Chondrocyte (in vitro differentiated cells): ENCODE results near the gene TGIF1. TPM values are rescaled to one million over a fixed set of nuclear protein-coding genes. Genes with fewer than 3 reads are reported as not detected.
A peak's percentile ranks its signal among the peaks of the same experiment; 100 is the strongest.

Experiments used
- DNase-seq: peaks from one replicate; pipeline ENCODE4 v3.0.0; 2021; ENCODE audit warnings: mixed read lengths, low spot score
- H3K27ac Mint-ChIP-seq: one replicate; pipeline ENCODE4 v1.8.0; 2021; ENCODE audit warnings: mild to moderate bottlenecking, moderate library complexity, mixed read lengths; ENCODE audit not compliant: unreplicated experiment
- H3K27me3 Mint-ChIP-seq: 2 replicates; pipeline ENCODE4 v1.8.0; 2021; ENCODE audit warnings: low read depth, mixed read lengths
- H3K36me3 Mint-ChIP-seq: 2 replicates; pipeline ENCODE4 v1.8.0; 2021; ENCODE audit warnings: low read depth, mixed read lengths
- H3K4me1 Mint-ChIP-seq: 2 replicates; pipeline ENCODE4 v1.8.0; 2021; ENCODE audit warnings: low read depth, mild to moderate bottlenecking, mixed read lengths
- H3K4me3 Mint-ChIP-seq: one replicate; pipeline ENCODE4 v1.8.0; 2021; ENCODE audit warnings: mild to moderate bottlenecking, moderate library complexity, mixed read lengths; ENCODE audit not compliant: unreplicated experiment
- H3K9me3 Mint-ChIP-seq: 2 replicates; pipeline ENCODE4 v1.8.0; 2021; ENCODE audit warnings: low read depth, mixed read lengths
- total RNA-seq: library from RNA; stranded (reverse); gene quantifications from 3 replicates; pipeline ENCODE4 v1.2.1, GENCODE V29; 2021
- TF ChIP-seq, protein P1 (sequence below): fragments of 200-600 bp; sonication (generic); IDR thresholded peaks from 2 replicates; pipeline ENCODE4 v1.5.0; 2021; ENCODE audit warnings: antibody characterized with exemption, mild to moderate bottlenecking, moderate library complexity

The TGIF1 gene
- total RNA-seq, 1 donor from 2014 or later: 67.0 TPM

- Mint-ChIP-seq H3K4me1 (peaks cover 4% of the 10 kb centered on the region), H3K9me3 (no peaks in the 10 kb centered on the region), H3K27ac (no peak overlapping the region), H3K27me3 (no peaks in the 10 kb centered on the region), H3K36me3 (no peaks in the 10 kb centered on the region), H3K4me3 (no peak overlapping the region)
- TF ChIP-seq, protein P1, sequence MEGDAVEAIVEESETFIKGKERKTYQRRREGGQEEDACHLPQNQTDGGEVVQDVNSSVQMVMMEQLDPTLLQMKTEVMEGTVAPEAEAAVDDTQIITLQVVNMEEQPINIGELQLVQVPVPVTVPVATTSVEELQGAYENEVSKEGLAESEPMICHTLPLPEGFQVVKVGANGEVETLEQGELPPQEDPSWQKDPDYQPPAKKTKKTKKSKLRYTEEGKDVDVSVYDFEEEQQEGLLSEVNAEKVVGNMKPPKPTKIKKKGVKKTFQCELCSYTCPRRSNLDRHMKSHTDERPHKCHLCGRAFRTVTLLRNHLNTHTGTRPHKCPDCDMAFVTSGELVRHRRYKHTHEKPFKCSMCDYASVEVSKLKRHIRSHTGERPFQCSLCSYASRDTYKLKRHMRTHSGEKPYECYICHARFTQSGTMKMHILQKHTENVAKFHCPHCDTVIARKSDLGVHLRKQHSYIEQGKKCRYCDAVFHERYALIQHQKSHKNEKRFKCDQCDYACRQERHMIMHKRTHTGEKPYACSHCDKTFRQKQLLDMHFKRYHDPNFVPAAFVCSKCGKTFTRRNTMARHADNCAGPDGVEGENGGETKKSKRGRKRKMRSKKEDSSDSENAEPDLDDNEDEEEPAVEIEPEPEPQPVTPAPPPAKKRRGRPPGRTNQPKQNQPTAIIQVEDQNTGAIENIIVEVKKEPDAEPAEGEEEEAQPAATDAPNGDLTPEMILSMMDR: peak; percentile 73
- no peak for DNase-seq
Observed at GRCh38 chr18:3481696-3482210, 31.8 kb downstream of the TGIF1 start.

GRCh38 chr18:3482258-3482657 is 32.3 kb downstream of the TGIF1 start:
- TF ChIP-seq, protein P1: no peak
- Mint-ChIP-seq H3K9me3 (no peaks in the 10 kb centered on the region), H3K27me3 (no peaks in the 10 kb centered on the region), H3K4me3 (no peak overlapping the region), H3K4me1 (peaks cover 4% of the 10 kb centered on the region), H3K36me3 (no peaks in the 10 kb centered on the region), H3K27ac (no peak overlapping the region)
- DNase-seq: no peak

- Mint-ChIP-seq H3K9me3 (no peaks in the 10 kb centered on the region), H3K36me3 (no peaks in the 10 kb centered on the region), H3K4me1 (peaks cover 4% of the 10 kb centered on the region), H3K27ac (no peak overlapping the region), H3K27me3 (no peaks in the 10 kb centered on the region), H3K4me3 (no peak overlapping the region)
- DNase-seq: no peak
- TF ChIP-seq, protein P1: no peak
Observed at GRCh38 chr18:3485153-3486149, 35.5 kb downstream of the TGIF1 start.

DNA sequence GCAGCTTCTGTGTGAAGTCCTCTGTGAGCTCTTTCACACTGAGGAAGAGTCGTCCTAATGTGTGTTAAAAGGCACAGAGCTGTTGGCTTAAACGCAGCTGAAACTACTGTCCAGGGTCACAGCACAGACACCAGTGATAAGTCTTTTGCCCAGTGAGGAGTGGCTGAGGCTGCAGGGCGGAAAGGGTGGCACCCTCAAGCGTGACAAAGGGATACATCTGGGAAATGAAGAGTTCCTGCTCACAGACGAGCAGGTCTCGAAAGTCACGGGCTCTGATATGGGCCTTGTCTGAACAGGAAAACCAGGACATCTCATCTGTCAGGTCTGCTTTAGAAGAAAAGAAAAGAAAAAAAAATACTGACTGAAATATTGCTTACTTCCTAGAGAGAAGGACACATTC is 36.5 kb downstream of the TGIF1 start:
- Mint-ChIP-seq H3K36me3 (no peaks in the 10 kb centered on the region), H3K9me3 (no peaks in the 10 kb centered on the region), H3K4me1 (peaks cover 4% of the 10 kb centered on the region), H3K27ac (no peak overlapping the region), H3K27me3 (no peaks in the 10 kb centered on the region), H3K4me3 (no peak overlapping the region)
- DNase-seq: no peak
- TF ChIP-seq, protein P1: no peak

DNA sequence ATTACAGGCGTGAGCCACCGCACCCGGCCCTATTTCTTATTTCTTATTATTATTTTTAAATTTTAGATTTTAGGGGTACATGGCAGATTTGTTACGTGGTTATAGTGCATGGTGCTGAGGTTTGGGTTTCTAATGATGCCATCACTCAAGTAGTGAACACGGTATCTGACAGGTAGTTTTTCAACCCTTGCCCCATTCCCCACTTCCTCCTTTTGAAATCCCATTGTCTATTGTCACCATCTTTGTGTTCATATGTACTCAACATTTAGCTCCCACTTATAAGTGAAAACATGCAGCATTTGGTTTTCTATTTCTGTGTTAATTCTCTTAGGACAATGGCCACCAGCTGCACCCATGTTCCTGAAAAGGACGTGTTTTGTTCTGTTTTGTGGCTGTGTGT is 39.5 kb downstream of the TGIF1 start:
- no peaks in the 10 kb centered on the region for H3K36me3 Mint-ChIP-seq
- no peak overlapping the region for H3K27ac Mint-ChIP-seq
- H3K4me1 Mint-ChIP-seq: peaks cover 7% of the 10 kb centered on the region
- H3K9me3 Mint-ChIP-seq: no peaks in the 10 kb centered on the region
- DNase-seq: no peak
- H3K27me3 Mint-ChIP-seq: no peaks in the 10 kb centered on the region
- no peak overlapping the region for H3K4me3 Mint-ChIP-seq
- TF ChIP-seq, protein P1: no peak
